HuH-7.5 (cell line): ENCODE measurements around the gene IZUMO4.
"Not testable (repeated sequence)": the region's sequence is repeated elsewhere in the genome, so short reads cannot be mapped to it uniquely, and the experiment has no call there.

Source experiments
- DNase-seq: peaks from one replicate; pipeline ENCODE4 v3.0.0; 2011; ENCODE audit warnings: low spot score

IZUMO4 gene

DNA sequence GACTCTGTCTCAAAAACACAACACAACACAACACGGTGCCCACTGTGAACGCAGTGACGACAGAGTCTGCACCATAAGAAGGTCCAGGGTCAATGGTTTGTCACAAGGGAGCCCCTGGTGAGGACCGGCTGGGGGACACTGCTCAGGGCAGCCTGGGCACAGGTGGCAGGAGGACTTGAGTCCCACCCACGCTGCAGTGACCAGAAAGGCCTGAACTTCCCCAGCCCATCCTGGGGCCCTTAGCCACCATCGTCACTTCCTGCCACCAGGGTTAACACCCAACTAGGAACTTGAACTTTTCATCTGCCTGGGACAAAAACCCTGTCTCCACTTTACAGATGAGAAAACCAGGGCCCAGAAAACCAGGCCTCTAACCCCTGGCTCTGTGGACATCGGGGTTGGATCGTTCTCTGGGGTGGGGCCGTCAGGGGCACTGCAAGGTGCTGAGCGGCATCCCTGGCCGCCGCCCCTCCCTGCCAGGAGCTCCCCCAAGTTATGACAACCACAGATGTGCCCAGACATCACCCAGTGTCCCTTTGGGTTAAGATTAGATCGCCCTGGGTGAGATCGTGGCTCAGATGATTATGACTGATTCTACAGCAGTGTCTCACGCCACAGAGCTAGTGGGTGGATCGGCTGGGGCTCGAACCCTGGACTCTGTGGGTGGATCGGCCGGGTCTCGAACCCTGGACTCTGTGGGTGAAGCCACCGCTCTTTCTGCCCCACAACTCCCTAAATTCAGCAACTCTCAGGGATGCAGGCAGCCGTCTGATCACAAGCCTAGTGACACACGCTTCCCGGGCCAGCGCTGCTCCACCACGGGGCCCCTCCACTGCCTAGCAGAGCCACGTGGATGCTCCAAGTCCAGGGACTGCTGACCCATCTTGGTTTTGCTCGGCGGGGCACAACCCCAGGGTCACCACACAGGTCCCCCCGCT, 14.6 kb upstream of the IZUMO4 start:
- DNase-seq: no peak

DNA sequence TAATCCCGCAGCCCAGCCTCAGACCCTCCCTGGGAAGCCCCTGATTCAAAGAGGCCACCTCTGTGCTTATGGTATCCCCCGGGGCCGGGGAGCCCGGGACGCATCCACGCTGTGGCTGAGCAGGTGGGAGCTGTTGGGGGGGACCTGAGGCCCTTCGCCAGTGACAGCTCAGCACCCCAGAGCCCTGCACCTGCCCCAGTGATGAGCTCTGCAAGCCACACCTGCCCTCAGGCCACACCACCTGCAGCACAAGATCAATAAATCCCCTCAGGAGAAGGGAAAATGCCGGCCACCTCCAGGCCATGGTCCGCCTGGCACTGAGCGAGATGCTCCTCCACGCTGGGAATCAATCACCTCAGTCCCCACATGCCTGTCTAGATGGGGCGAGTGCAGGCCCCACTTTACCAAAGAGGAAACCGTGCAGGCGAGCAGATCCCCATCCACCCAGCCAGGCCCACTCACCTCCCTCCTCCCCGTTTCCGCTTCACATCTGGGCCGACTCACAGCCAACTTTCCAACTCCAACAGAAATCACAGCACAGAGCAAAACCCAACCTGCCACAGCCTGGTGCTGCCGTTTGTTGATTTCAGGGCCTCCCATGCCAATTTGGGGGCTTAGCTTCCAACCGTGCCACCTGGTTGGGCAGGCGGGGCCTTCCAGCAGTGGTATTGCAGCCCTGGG, 13.4 kb upstream of the IZUMO4 start:
- DNase-seq: no peak

DNA sequence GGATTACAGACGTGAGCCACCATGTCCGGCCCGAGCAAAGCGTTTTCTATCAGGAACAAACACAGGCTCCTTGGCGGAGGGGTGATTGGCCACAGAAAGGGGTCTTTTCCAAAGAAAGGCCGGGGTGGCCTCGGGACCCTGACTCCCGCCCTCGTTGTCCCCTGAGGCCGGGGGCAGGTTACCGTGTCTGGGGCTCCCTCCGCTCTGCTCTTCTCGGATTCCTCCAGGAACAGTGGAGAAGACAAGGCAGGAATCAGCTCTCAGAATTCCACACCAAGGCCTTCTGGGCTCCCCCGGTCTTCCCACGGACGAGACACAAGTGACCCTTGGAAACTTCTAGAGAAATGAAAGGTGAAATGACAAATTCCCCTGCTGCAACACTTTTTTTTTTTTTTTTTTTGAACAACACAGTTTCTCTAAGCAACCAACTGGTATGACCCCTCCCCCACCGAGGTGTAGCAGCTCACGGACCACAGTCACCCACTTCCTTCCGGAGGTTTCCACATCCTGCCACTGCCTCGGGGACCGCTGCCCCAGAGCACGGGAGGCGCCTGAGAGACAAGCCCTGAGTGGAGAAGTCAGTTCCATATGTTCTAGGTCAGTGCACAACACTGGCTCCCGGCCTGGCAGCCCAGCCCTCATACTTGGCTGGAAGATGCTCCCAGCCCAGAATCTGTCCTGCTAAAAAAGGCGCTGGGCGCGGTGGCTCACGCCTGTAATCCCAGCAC, 11.6 kb upstream of the IZUMO4 start:
- no peak for DNase-seq

DNA sequence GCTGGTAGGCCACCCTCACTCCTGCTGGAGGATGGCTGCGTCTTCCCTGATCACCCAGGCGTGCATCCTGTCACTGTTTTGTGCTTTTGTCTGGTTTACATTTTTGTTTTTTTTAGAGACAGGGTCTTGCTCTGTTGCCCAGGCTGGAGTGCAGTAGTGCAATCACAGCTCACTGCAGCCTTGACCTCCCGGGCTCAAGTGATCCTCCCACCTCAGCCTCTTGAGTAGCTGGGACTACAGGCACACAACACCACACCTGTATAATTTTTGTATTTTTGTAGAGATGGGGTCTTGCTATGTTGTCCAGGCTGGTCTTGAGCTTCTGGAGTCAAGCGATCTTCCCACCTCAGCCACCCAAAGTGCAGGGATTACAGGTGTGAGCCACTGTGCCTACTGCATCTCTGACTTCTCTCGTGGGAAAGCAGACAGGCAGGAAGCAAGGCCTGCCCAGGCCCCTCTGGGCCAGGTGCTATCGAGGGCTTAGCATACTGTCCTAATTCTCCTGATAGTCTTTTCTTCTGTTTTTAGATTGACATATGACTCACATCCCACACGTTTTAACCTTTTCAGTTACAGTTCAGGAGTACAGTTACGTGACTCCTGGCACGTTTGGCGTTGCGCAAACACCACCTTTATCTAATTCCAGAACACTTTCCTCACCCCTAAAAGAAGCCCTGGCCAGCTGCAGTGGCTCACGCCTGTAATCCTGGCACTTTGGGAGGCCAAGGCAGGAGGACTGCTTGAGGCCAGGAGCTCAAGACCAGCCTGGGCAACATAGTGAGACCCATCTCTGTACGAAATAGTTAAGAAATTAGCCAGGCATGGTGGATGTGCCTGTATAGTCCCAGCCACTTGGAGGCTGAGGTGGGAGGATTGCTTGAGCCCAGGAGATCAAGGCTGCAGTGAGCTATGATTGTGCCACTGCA, 9.8 kb upstream of the IZUMO4 start:
- peak; percentile 55 for DNase-seq

DNA sequence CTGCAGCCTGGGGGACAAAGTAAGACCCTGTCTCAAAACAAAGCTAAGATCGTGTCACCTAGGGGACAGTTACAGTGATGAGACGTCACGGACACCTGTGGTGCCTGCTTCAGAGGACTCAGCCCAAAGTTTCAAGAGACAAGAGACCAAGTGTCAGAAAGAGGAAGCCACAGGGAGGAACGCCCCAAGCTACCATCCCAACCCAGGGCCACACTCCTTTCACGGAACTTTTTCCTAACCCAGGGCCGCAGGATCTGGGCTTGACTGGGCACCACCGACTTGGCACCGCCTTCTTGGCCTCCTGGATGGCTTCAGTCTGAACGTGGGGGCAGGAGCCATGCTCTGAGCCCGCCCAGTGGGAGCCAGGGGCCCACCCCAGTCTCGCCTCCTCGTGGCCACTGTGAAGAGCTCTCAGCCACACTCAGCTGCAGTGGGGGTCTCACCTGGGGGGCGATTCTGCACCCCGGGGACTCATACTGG, 9.1 kb upstream of the IZUMO4 start:
- no peak for DNase-seq

DNA sequence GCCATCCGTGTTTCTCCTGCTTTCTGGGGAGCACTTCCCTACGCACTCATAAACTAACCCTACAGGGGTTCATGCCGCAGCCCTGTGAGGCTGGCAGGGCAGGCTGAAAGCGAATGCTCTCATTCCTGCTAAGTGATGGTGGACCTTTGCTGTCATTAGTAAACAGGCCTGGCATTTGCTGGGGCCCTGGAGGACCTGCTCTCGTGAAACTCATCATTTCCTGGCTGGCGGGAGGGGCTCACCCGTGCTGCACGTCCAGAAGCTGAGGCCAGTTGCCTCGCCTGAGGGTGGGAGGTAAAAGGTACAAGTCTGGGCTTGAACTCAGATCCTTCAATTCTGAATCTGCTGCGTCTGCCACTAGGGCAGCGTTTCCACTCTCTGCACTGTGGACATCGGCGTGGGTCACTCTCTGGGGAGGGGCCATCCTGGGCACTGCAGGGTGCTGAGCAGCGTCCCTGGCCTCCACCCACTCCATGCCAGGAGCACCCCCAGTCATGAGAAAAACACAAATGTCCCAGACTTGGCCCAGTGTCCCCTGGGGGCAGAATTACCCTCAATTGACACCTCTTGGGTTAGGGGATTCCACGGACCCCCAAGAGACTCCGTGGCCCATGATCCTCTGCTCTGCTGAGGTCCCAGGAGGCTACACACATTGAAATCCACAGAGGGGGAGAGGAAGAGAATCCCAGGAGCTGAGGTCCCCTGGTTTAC, 7.6 kb upstream of the IZUMO4 start:
- DNase-seq: no peak

DNA sequence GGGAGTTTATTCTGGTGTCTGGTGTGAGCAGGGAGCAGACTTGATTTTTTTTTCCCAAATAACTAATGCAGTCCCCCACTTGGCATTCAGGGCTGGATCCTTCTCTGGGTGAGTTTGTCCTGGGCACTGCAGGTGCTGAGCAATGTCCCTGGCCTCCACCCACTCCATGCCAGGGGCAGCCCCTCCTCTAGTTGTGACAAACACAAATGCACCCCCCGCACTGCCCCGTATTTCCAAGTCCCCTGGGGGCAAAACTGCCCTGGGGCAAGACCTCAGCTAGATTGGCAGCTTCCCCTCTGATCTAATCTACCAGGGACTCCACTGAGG, 7.0 kb upstream of the IZUMO4 start:
- no peak for DNase-seq

DNA sequence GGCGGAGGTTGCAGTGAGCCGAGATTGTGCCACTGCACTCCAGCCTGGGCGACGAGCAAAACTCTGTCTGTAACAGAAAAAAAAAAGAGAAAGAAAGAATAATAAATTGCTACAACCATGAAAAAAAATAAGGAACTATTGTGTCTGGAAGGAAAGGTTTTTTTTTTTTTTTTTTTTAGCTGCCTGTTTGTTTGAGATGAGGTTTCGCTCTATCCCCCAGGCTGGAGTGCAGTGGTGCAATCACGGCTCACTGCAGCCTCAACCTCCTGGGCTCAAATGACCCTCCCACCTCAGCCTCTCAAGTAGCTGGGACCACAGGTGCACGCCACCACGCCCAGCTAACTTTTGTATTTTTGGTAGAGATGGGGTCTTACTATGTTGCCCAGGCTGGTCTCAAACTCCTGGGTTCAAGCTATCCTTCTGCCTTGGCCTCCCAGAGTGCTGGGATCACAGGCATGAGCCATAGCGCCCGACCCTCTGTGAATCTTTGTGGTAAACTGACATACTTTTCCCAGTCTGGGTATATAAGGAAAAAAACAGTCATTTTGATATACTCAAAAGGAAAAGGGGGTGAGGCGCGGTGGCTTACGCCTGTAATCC, 4.7 kb upstream of the IZUMO4 start:
- not testable (repeated sequence) for DNase-seq

DNA sequence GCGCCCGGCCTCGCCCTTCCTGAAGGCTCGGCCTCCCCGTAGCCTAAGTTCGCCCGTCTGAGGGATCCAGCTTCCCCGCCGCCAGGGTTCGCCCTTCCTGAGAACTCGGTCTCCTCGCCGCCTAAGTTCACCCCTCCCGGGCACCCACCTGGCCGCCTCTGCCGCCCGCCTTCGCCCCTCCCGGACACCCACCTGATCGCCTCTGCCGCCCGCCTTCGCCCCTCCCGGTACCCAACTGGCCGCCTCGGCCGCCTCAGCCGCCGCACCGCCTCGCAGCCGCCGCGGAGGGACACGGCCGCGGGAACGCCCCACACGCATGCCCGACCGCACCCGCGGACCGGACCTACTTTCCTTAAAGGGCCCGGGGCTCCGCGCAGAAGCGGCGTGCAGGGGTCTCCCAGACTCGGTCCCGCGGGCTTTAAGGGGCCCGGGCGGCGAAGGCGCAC, 658 bp upstream of the IZUMO4 start, which contains the start of gene MOB3A:
Gene MOB3A (minus strand): TSS at position 293 of the 446 bp plus-strand sequence. CDS start 17,766 bp downstream, outside the sequence.
- DNase-seq: peak; percentile 92

DNA sequence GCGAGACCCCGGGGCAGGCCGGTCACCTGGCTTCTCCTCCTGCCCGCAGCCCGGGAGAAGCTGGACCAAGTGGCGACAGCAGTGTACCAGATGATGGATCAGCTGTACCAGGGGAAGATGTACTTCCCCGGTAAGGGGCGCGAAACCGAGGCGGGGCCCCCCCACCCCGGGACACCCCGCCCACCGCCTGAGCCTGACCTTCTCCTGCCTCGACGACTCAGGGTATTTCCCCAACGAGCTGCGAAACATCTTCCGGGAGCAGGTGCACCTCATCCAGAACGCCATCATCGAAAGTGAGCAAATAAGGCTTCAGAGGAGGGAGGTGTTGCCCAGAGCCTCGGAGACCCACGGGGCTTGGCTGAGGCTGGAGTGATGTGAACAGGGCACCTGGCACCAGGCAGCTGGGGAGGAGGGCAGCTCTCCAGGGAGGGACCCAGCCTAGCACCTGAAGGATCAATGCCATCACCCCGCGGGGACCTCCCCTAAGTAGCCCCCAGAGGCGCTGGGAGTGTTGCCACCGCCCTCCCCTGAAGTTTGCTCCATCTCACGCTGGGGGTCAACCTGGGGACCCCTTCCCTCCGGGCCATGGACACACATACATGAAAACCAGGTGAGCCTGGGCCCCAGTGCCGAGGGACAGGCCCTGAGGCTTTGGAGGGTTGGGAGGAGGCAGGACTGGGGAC, 629 bp downstream of the IZUMO4 start:
- no peak for DNase-seq

DNA sequence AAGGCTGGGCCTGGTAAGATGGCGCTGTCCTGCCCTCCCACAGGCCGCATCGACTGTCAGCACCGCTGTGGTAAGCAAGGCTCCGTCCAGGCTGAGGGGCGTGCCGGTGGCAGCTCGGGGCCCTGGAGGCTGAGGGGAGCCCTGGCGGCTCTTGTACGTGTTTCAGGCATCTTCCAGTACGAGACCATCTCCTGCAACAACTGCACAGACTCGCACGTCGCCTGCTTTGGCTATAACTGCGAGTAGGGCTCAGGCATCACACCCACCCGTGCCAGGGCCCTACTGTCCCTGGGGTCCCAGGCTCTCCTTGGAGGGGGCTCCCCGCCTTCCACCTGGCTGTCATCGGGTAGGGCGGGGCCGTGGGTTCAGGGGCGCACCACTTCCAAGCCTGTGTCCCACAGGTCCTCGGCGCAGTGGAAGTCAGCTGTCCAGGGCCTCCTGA, 1.2 kb downstream of the IZUMO4 start:
- no peak for DNase-seq

DNA sequence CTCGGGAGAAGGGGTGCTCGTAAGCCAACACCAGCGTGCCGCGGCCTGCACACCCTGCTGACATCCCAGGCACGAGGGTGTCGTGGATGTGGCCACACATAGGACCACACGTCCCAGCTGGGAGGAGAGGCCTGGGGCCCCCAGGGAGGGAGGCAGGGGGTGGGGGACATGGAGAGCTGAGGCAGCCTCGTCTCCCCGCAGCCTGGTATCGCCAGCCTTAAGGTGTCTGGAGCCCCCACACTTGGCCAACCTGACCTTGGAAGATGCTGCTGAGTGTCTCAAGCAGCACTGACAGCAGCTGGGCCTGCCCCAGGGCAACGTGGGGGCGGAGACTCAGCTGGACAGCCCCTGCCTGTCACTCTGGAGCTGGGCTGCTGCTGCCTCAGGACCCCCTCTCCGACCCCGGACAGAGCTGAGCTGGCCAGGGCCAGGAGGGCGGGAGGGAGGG, 2.4 kb downstream of the IZUMO4 start:
- no peak for DNase-seq

DNA sequence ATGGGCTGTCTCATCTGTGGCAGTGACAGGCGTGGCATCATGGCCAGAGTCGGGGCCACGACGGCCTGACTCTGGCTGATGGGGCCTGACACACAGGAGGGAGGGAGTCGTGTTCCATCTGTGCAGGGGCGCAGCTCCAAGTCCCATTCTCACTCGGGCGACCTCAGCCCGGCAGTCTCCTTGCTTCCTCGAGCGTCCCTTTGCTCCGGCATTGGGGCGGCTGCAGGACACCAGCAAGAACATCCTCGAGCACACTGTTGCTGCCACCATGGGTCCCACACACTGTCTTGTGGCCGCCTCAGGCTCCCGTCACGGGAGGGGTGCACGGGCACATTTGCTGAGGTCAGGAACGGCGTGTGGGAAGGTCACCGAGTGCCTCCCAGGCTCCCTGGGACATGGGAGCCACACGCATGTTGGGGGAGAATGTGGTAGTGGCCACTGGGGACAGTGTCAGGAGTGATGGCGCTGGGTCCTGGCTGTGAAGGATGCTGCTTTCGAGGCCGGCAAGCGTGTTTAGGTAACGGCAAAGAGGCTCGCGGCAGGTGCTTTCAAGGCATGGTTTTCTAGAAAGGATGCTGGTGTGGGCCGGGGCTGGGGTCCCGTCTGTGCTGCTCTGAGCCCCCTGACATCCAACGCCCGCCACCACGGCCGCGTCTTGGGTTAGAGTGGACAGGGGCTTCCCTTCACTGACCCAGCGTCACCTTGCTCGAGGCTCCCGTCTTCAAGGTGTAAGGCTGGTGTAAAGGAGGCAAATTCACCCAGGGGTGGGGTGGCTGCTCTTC, 3.4 kb downstream of the IZUMO4 start:
- no peak for DNase-seq

DNA sequence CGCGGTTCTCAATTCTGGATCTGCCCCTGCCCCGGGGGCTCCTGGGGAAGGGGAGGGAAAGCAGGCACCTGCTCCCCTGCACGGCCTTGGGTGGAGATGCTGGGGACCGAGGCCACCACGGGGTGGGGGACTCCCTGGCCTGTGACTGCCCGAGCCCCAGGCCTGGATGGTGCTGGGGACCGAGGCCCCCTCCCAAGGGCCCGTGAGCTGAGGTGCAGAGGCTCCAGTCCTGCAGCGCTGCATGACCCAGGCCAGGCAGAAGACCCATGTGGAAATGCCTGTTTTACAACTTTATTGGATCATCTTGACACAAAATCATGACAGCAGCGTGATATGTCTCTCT, 4.0 kb downstream of the IZUMO4 start:
- no peak for DNase-seq

DNA sequence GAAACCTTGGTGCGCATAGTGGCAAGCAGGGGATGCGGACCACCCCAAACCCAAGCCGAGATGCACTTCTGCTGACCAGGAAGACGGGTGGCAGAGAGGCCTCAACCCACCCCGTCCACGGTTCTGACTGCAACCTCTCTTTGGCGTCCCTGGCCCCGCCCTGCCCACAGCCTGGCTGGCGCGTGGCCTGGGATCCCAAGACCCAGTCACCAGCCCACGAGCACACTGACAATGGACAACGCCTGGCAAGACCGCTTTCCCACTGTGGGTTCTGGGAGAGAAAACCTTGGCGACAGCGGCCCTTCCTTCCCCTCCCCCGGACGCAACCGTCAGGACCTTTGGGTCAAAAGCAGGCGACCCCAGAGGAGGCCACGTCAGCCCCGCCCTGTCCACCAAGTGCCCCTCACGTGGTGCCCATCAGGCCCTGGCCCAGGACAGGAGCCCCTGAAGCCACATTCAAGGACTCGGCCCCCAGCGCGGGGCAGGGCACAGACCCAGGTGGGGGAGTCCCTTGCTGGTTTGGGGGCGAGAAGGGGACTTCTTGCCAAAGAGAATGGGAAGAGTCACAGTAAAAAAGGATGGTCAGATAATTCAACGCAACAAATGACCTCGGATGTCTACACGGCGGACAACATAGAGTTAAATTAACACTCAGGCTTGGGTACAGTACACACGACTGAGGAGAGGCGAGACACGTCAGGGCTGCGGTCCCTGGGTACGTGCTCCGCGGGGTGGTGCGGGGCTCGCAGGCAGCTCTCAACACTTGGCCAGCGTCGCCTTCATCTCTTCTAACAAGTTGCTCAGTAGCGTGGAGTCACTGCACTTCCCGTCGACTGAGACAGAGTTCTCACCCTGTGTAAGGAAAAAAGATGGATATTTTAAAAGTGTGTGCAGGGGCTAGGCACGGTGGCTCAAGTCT, 5.0 kb downstream of the IZUMO4 start:
- no peak for DNase-seq

DNA sequence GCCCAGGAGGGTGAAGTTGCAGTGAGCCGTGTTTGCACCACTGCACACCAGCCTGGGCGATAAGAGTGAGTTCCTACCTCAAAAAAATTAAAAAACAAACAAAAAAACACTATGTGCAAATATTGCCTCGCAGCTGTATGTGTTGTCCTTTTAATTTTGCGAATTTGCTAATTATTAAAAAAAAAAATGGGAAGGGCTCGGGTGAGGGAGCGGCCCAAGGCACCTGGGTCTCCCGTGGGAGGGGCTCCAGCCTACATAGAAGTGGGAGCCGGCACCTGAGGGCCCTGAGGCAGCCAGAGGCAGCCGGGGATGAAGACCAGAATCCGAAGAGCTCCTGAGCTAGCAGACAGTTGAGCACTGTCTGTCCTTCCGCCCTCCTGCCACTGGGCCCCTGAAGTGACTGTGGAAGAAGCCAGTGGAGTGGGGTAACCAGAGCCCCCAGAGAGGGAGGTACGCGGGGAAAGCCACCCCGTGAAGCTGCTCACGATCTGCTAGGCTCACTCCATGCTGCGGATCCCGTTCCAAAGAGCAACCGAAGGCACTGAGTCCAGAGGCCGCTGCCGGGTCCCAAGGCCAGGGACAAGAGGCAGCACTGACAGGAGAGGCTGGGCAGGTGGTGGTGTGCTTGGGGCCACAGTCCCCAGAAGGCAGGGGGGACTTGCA, 6.5 kb downstream of the IZUMO4 start:
- no peak for DNase-seq
